ENCODE measurements around the gene ZNF772. TPM values are rescaled to one million over a fixed set of nuclear protein-coding genes. Genes with fewer than 3 reads are reported as not detected.

The ZNF772 gene
- total RNA-seq, 4 donors from 2014 or later, result 5.8 to 15.5 (median 11.7) TPM

- H3K36me3 ChIP-seq, result peaks cover 0 to 69% of the 10 kb centered on the region in 2 donors
- H3K9me3 ChIP-seq, result peaks cover 3 to 93% (median 11%) of the 10 kb centered on the region in 3 donors
- no peak for TF ChIP-seq CTCF (IDR thresholded peaks at IDR 0.05)
- TF ChIP-seq POLR2A (IDR thresholded peaks at IDR 0.05), result no peak
- no peak for TF ChIP-seq POLR2AphosphoS5 (IDR thresholded peaks at IDR 0.05)
- TF ChIP-seq EP300 (IDR thresholded peaks at IDR 0.05), result no peak
Measured at GRCh38 chr19:57473646-57474045, 3.7 kb downstream of the ZNF772 start.

GRCh38 chr19:57466489-57466888, 10.9 kb downstream of the ZNF772 start:
- ATAC-seq, result no peak
- Histone ChIP-seq H3K27me3 (no peaks in the 10 kb centered on the region), H3K9me3 (peaks cover 6 to 94% (median 10%) of the 10 kb centered on the region in 3 donors), H3K36me3 (peaks cover 0 to 44% of the 10 kb centered on the region in 2 donors), H3K4me3 (no peak overlapping the region), H3K27ac (no peak overlapping the region), H3K4me1 (no peaks in the 10 kb centered on the region)
- TF ChIP-seq POLR2A (IDR thresholded peaks at IDR 0.05), result no peak
- no peak for TF ChIP-seq CTCF (IDR thresholded peaks at IDR 0.05)
- TF ChIP-seq EP300 (IDR thresholded peaks at IDR 0.05), result no peak
- no peak for TF ChIP-seq POLR2AphosphoS5 (IDR thresholded peaks at IDR 0.05)
- 100% methylated on average over 2 of the region's 5 CpGs; no CpG with 5 or more reads in 1 of the 2 donors for WGBS, 2 donors (ENCODE audit: low coverage in 1 of 2)

More at GRCh38 chr19:57473646-57474045, 3.7 kb downstream of the ZNF772 start:
- H3K27ac ChIP-seq, result no peak overlapping the region
- WGBS, 2 donors (ENCODE audit: low coverage in 1 of 2), result 100% methylated on average over 3 to 4 of the region's 4 CpGs
- H3K27me3 ChIP-seq, result no peaks in the 10 kb centered on the region
- no peak overlapping the region for H3K4me3 ChIP-seq
- no peak for ATAC-seq
- peaks cover 0 to 12% (median 0%) of the 10 kb centered on the region in 3 donors for H3K4me1 ChIP-seq

GRCh38 chr19:57465680-57466381, 11.5 kb downstream of the ZNF772 start:
- 94% methylated on average over 3 of the region's 5 CpGs; no CpG with 5 or more reads in 1 of the 2 donors for WGBS, 2 donors (ENCODE audit: low coverage in 1 of 2)
- H3K9me3 ChIP-seq, result peaks cover 3 to 91% (median 10%) of the 10 kb centered on the region in 3 donors
- H3K27ac ChIP-seq, result no peak overlapping the region
- no peaks in the 10 kb centered on the region for H3K27me3 ChIP-seq
- H3K36me3 ChIP-seq, result peaks cover 0 to 42% of the 10 kb centered on the region in 2 donors
- H3K4me3 ChIP-seq, result no peak overlapping the region
- no peak for TF ChIP-seq CTCF (IDR thresholded peaks at IDR 0.05)
- no peak for TF ChIP-seq POLR2AphosphoS5 (IDR thresholded peaks at IDR 0.05)
- ATAC-seq, result no peak
- H3K4me1 ChIP-seq, result no peaks in the 10 kb centered on the region

- peaks cover 0 to 73% (median 0%) of the 10 kb centered on the region in 3 donors for H3K9me3 ChIP-seq
- ATAC-seq, result no peak
- WGBS, 2 donors (ENCODE audit: low coverage in 1 of 2), result 94 to 100% methylated on average over 2 to 3 of the region's 3 CpGs
Measured at GRCh38 chr19:57452307-57452706, 25.1 kb downstream of the ZNF772 start.

More at GRCh38 chr19:57452307-57452706, 25.1 kb downstream of the ZNF772 start:
- TF ChIP-seq CTCF (IDR thresholded peaks at IDR 0.05), result no peak
- no peak for TF ChIP-seq POLR2A (IDR thresholded peaks at IDR 0.05)
- no peak for TF ChIP-seq POLR2AphosphoS5 (IDR thresholded peaks at IDR 0.05)
- TF ChIP-seq EP300 (IDR thresholded peaks at IDR 0.05), result no peak
- Histone ChIP-seq H3K27ac (no peak overlapping the region), H3K36me3 (peaks cover 0 to 35% of the 10 kb centered on the region in 2 donors), H3K4me1 (no peaks in the 10 kb centered on the region), H3K27me3 (no peaks in the 10 kb centered on the region), H3K4me3 (no peak overlapping the region)

Measured in gastroesophageal sphincter (tissue), 4 donors.